GM12891 (cell line): ENCODE data around the gene RTP1.
"Not testable (repeated sequence)": the region's sequence is repeated elsewhere in the genome, so short reads cannot be mapped to it uniquely, and the experiment has no call there.

Experiments
- DNase-seq: peaks from one replicate; pipeline ENCODE4 v3.0.0; 2011; ENCODE audit warnings: low spot score; ENCODE audit not compliant: insufficient read length
- FAIRE-seq: peaks from 2 replicates; lab custom pipeline; 2011; peaks lifted over from hg19 to GRCh38; lab: Jason Lieb, UNC
- PAX5 ChIP-seq: IDR thresholded peaks from 2 replicates; pipeline ENCODE4 v1.6.1; 2011; ENCODE audit warnings: low read length, moderate library complexity, mild to moderate bottlenecking; ENCODE audit not compliant: insufficient read depth, severe bottlenecking
- POLR2A ChIP-seq: IDR thresholded peaks from 2 replicates; pipeline ENCODE4 v1.6.1; 2011; ENCODE audit warnings: low read depth, low read length, control low read depth
- POLR2AphosphoS5 ChIP-seq: IDR thresholded peaks from 2 replicates; pipeline ENCODE4 v1.6.1; 2011; ENCODE audit warnings: low read depth, low read length, control low read depth
- POU2F2 ChIP-seq: IDR thresholded peaks from 2 replicates; pipeline ENCODE4 v1.6.1; 2011; ENCODE audit warnings: low read depth, mild to moderate bottlenecking, control low read depth, low read length, moderate library complexity
- SPI1 ChIP-seq: IDR thresholded peaks from 2 replicates; pipeline ENCODE4 v1.6.1; 2011; ENCODE audit warnings: low read depth, low read length, control low read depth
- TAF1 ChIP-seq: IDR thresholded peaks from 2 replicates; pipeline ENCODE4 v1.6.1; 2011; ENCODE audit warnings: low read depth, low read length, control low read depth

Gene RTP1

GRCh38 chr3:187196573-187197334 is 532 bp upstream of the RTP1 start:
- no peak for TF ChIP-seq POLR2AphosphoS5
- no peak for TF ChIP-seq POLR2A
- no peak for TF ChIP-seq TAF1
- no peak for TF ChIP-seq PAX5
- TF ChIP-seq POU2F2 = no peak
- no peak for TF ChIP-seq SPI1
- DNase-seq (no peak), FAIRE-seq (no peak)

GRCh38 chr3:187198490-187198889 is 1.2 kb downstream of the RTP1 start:
- FAIRE-seq (no peak), DNase-seq (no peak)
- TF ChIP-seq POU2F2 (no peak), SPI1 (no peak), POLR2A (no peak)

GRCh38 chr3:187199463-187200050 is 2.3 kb downstream of the RTP1 start:
- not testable (repeated sequence) for FAIRE-seq, DNase-seq

GRCh38 chr3:187205683-187206082 is 8.4 kb downstream of the RTP1 start:
- DNase-seq (no peak), FAIRE-seq (no peak)
- TF ChIP-seq SPI1 = no peak
- no peak for TF ChIP-seq POLR2A
- no peak for TF ChIP-seq TAF1
- TF ChIP-seq POU2F2 = no peak
- no peak for TF ChIP-seq POLR2AphosphoS5
- TF ChIP-seq PAX5 = no peak

GRCh38 chr3:187207062-187207461 is 9.8 kb downstream of the RTP1 start:
- FAIRE-seq = no peak
- DNase-seq = no peak
- no peak for TF ChIP-seq SPI1
- TF ChIP-seq POLR2AphosphoS5 = no peak
- TF ChIP-seq PAX5 = no peak
- no peak for TF ChIP-seq POLR2A
- no peak for TF ChIP-seq POU2F2
- no peak for TF ChIP-seq TAF1

GRCh38 chr3:187207624-187208023 is 10.3 kb downstream of the RTP1 start:
- TF ChIP-seq POLR2AphosphoS5 (no peak), POU2F2 (no peak), SPI1 (no peak), POLR2A (no peak), TAF1 (no peak), PAX5 (no peak)
- FAIRE-seq = no peak

GRCh38 chr3:187208159-187208558 is 10.9 kb downstream of the RTP1 start:
- no peak for TF ChIP-seq PAX5
- TF ChIP-seq SPI1 = no peak
- no peak for TF ChIP-seq POU2F2
- TF ChIP-seq POLR2A = no peak
- no peak for TF ChIP-seq POLR2AphosphoS5
- no peak for TF ChIP-seq TAF1
- DNase-seq (no peak), FAIRE-seq (no peak)

More at GRCh38 chr3:187207624-187208023, 10.3 kb downstream of the RTP1 start:
- DNase-seq = no peak

- FAIRE-seq (no peak), DNase-seq (no peak)
- TF ChIP-seq PAX5 (no peak), POLR2A (no peak), TAF1 (no peak), POLR2AphosphoS5 (no peak), SPI1 (no peak), POU2F2 (no peak)
These were observed 12.2 kb downstream of the RTP1 start for GRCh38 chr3:187209491-187209890.

GRCh38 chr3:187210091-187210490 is 12.8 kb downstream of the RTP1 start:
- no peak for DNase-seq
- no peak for TF ChIP-seq POU2F2
- no peak for TF ChIP-seq POLR2AphosphoS5
- TF ChIP-seq TAF1 = no peak
- no peak for TF ChIP-seq PAX5
- no peak for TF ChIP-seq POLR2A
- TF ChIP-seq SPI1 = no peak
- no peak for FAIRE-seq

- DNase-seq = no peak
- TF ChIP-seq SPI1 (no peak), POLR2A (no peak), TAF1 (no peak), POU2F2 (no peak), PAX5 (no peak), POLR2AphosphoS5 (no peak)
- FAIRE-seq = no peak
These were observed 13.4 kb downstream of the RTP1 start for GRCh38 chr3:187210545-187211327.
